Measurements from ENCODE around the gene XYLT1.

The XYLT1 gene

GRCh38 chr16:17470908-17471718 lies at the start of gene XYLT1:
XYLT1 (minus strand) TSS chr16:17470960; CDS start chr16:17470796, 164 bp downstream.
- CTCF ChIA-PET: no interaction called here
- H3K9me3 ChIP-seq (ENCODE audit: control insufficient read depth, insufficient read depth, low read depth, low read length): no peaks in the 10 kb centered on the region
- TF ChIP-seq, protein P1, sequence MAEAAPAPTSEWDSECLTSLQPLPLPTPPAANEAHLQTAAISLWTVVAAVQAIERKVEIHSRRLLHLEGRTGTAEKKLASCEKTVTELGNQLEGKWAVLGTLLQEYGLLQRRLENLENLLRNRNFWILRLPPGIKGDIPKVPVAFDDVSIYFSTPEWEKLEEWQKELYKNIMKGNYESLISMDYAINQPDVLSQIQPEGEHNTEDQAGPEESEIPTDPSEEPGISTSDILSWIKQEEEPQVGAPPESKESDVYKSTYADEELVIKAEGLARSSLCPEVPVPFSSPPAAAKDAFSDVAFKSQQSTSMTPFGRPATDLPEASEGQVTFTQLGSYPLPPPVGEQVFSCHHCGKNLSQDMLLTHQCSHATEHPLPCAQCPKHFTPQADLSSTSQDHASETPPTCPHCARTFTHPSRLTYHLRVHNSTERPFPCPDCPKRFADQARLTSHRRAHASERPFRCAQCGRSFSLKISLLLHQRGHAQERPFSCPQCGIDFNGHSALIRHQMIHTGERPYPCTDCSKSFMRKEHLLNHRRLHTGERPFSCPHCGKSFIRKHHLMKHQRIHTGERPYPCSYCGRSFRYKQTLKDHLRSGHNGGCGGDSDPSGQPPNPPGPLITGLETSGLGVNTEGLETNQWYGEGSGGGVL (tag by site-specific recombination; IDR thresholded peaks at IDR 0.05): peak; percentile 41; the same call in 1 of the 2 replicates
- TF ChIP-seq ZNF394 (tag by site-specific recombination; IDR thresholded peaks at IDR 0.05; ENCODE audit: borderline replicate concordance) (no peak), SP3 (tag by site-specific recombination; IDR thresholded peaks at IDR 0.05) (peak; percentile 59), ZNF335 (tag by site-specific recombination; conservative IDR thresholded peaks at IDR 0.05) (peak; percentile 40; the same call in 1 of the 2 replicates), SP2 (tag by site-specific recombination; IDR thresholded peaks at IDR 0.05) (0 out of 2 replicates have a peak, but pooled peaks have one; percentile 7), ZBTB48 (tag by site-specific recombination; IDR thresholded peaks at IDR 0.05) (no peak)
- H3K4me1 ChIP-seq (ENCODE audit: control insufficient read depth, insufficient read depth, low read length): peaks cover 3% of the 10 kb centered on the region; the same call in 1 of the 2 replicates
- no peak within 1 kb of the TSS; the same call in 1 of the 2 replicates for H3K27ac ChIP-seq (ENCODE audit: extremely low read depth, low read depth, low read length)
- H3K36me3 ChIP-seq (ENCODE audit: control insufficient read depth in 2 of 2, insufficient read depth in 1 of 2, low read length in 2 of 2): no peaks in the 10 kb centered on the region
- POLR2A ChIA-PET: no interaction called here
- peak within 1 kb of the TSS; percentile 36 for H3K4me3 ChIP-seq (ENCODE audit: low read depth, low read length)

DNA sequence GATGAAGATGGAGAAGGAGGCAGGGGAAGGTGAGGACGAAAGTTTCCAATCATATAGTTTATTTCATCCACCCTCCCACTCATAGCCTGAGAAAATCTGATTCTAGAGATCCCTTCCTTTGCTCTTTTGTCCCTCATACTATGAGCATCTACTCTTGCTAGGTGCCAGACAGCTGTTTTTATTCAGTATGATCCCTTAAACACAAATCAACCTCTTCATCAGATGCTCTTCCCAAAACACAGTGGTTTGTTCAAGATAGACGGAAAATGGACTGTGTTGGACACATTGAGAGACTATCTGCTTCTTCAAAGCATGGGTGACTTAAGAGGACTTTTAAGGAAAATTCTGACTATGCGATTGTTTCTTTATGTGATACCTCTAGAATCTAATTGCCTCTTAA lies 49.4 kb upstream of the XYLT1 start:
- TF ChIP-seq ZNF791 (tag by site-specific recombination; IDR thresholded peaks at IDR 0.05) (no peak), SP2 (tag by site-specific recombination; IDR thresholded peaks at IDR 0.05) (no peak), ZNF654 (tag by site-specific recombination; IDR thresholded peaks at IDR 0.05; ENCODE audit: low read depth) (no peak), HOXA7 (CRISPR knock-in tag; IDR thresholded peaks at IDR 0.05; ENCODE audit: borderline replicate concordance) (no peak), PBX3 (CRISPR knock-in tag; IDR thresholded peaks at IDR 0.05) (no peak), ZNF629 (tag by site-specific recombination; IDR thresholded peaks at IDR 0.05) (no peak), ZNF23 (tag by site-specific recombination; IDR thresholded peaks at IDR 0.05; ENCODE audit: borderline replicate concordance) (no peak), ZNF324 (tag by site-specific recombination; IDR thresholded peaks at IDR 0.05) (no peak), BCL11B (tag by site-specific recombination; IDR thresholded peaks at IDR 0.05; ENCODE audit: low read depth) (no peak), ZNF555 (tag by site-specific recombination; conservative IDR thresholded peaks at IDR 0.05) (no peak), SCRT1 (tag by site-specific recombination; IDR thresholded peaks at IDR 0.05; ENCODE audit: borderline replicate concordance) (no peak), KLF9 (tag by site-specific recombination; IDR thresholded peaks at IDR 0.05; ENCODE audit: low read depth) (no peak), MEIS1 (CRISPR knock-in tag; IDR thresholded peaks at IDR 0.05; ENCODE audit: borderline replicate concordance) (no peak), ZNF837 (tag by site-specific recombination; IDR thresholded peaks at IDR 0.05) (no peak), ZBTB1 (tag by site-specific recombination; IDR thresholded peaks at IDR 0.05) (no peak), YY2 (tag by site-specific recombination; IDR thresholded peaks at IDR 0.05) (no peak)
- H3K9me3 ChIP-seq (ENCODE audit: control insufficient read depth, insufficient read depth, low read depth, low read length): no peaks in the 10 kb centered on the region
- H3K36me3 ChIP-seq (ENCODE audit: control insufficient read depth in 2 of 2, insufficient read depth in 1 of 2, low read length in 2 of 2): no peaks in the 10 kb centered on the region
- no peak overlapping the region for H3K4me3 ChIP-seq (ENCODE audit: low read depth, low read length)
- H3K27ac ChIP-seq (ENCODE audit: extremely low read depth, low read depth, low read length): no peak overlapping the region
- CTCF ChIA-PET: interaction anchor here (0.9 kb wide), 1 partner anchor 60 kb away, joined by 3 read pairs; no protein-coding TSS in a partner anchor
- POLR2A ChIA-PET: no interaction called here
- H3K4me1 ChIP-seq (ENCODE audit: control insufficient read depth, insufficient read depth, low read length): no peaks in the 10 kb centered on the region

Data from HEK293 (cell line).